Hepatocyte (in vitro differentiated cells): Measurements from ENCODE around the gene DGCR2.

ENCODE experiments used
- CTCF ChIP-seq: fragments of 200-600 bp; sonication (generic); IDR thresholded peaks from 2 replicates; pipeline ENCODE4 v1.5.1; 2016; ENCODE audit warnings: antibody characterized with exemption, mild to moderate bottlenecking; ENCODE audit not compliant: poor library complexity
- EZH2 ChIP-seq: fragments of 200-600 bp; sonication (generic); IDR thresholded peaks from 2 replicates; pipeline ENCODE4 v1.6.1; 2016; ENCODE audit warnings: antibody characterized with exemption, mild to moderate bottlenecking, borderline replicate concordance
- EZH2phosphoT487 ChIP-seq: fragments of 200-600 bp; sonication (generic); IDR thresholded peaks from one replicate; pipeline ENCODE4 v1.6.1; 2018; ENCODE audit warnings: antibody characterized with exemption, mild to moderate bottlenecking, low read depth, moderate library complexity; ENCODE audit not compliant: unreplicated experiment, severe bottlenecking

- TF ChIP-seq CTCF (no peak), EZH2phosphoT487 (no peak), EZH2 (no peak)
Observed at GRCh38 chr22:19138217-19139000, 16.2 kb upstream of the DGCR2 start.
